OCI-LY1 (cell line): Measurements from ENCODE around the gene HBA1.

Experiments
- H2AFZ ChIP-seq: fragments of 200-600 bp; sonication (generic), shearing (Covaris generic); 2 replicates; pipeline ENCODE4 v1.6.0; 2014; ENCODE audit warnings: antibody characterized with exemption, mild to moderate bottlenecking, low read length
- H3F3A ChIP-seq: fragments of 200-600 bp; sonication (generic), shearing (Covaris generic); 2 replicates; pipeline ENCODE4 v1.6.0; 2014; ENCODE audit warnings: mild to moderate bottlenecking, antibody characterized with exemption, low read length, moderate library complexity; ENCODE audit not compliant: insufficient read depth
- H3K27ac ChIP-seq: fragments of 200-600 bp; sonication (generic); 2 replicates; pipeline ENCODE4 v1.5.1; 2014; ENCODE audit warnings: low read length, mixed run types, mild to moderate bottlenecking, low read depth; ENCODE audit not compliant: poor library complexity, severe bottlenecking
- H3K27me3 ChIP-seq: fragments of 200-600 bp; sonication (generic); 2 replicates; pipeline ENCODE4 v1.6.0; 2014; ENCODE audit warnings: antibody characterized with exemption, mild to moderate bottlenecking, low read length, moderate library complexity; ENCODE audit not compliant: insufficient read depth
- H3K36me3 ChIP-seq: fragments of 200-600 bp; sonication (generic); 2 replicates; pipeline ENCODE4 v1.6.1; 2014; ENCODE audit warnings: mild to moderate bottlenecking, antibody characterized with exemption, low read length, moderate library complexity, mixed read lengths; ENCODE audit not compliant: insufficient read depth
- H3K4me1 ChIP-seq: fragments of 200-600 bp; sonication (generic); 2 replicates; pipeline ENCODE4 v1.5.1; 2014; ENCODE audit warnings: mild to moderate bottlenecking, low read length, moderate library complexity; ENCODE audit not compliant: insufficient read depth, severe bottlenecking
- H3K4me2 ChIP-seq: fragments of 200-600 bp; sonication (generic), shearing (Covaris generic); 2 replicates; pipeline ENCODE4 v1.6.1; 2014; ENCODE audit warnings: low read length
- H3K4me3 ChIP-seq: fragments of 200-600 bp; sonication (generic); 2 replicates; pipeline ENCODE4 v1.5.1; 2014; ENCODE audit warnings: low read length, low read depth, mild to moderate bottlenecking, mixed read lengths; ENCODE audit not compliant: poor library complexity, severe bottlenecking
- H3K79me2 ChIP-seq: fragments of 200-600 bp; shearing (Covaris generic); 2 replicates; pipeline ENCODE4 v1.6.1; 2016; ENCODE audit warnings: mixed run types, low read length, mixed read lengths; ENCODE audit not compliant: insufficient read depth
- H3K9ac ChIP-seq: fragments of 200-600 bp; sonication (generic), shearing (Covaris generic); 2 replicates; pipeline ENCODE4 v1.6.1; 2014; ENCODE audit warnings: mild to moderate bottlenecking, low read length, mixed read lengths
- H3K9me2 ChIP-seq: fragments of 200-600 bp; sonication (generic), shearing (Covaris generic); 2 replicates; pipeline ENCODE4 v1.6.1; 2014; ENCODE audit warnings: low read depth, mild to moderate bottlenecking, low read length, mixed read lengths
- H3K9me3 ChIP-seq: fragments of 200-600 bp; shearing (Covaris generic); 2 replicates; pipeline ENCODE4 v1.6.1; 2014; ENCODE audit warnings: low read length, mixed read lengths
- H4K20me1 ChIP-seq: fragments of 200-600 bp; sonication (generic), shearing (Covaris generic); 2 replicates; pipeline ENCODE4 v1.6.0; 2016; ENCODE audit warnings: mild to moderate bottlenecking, low read length; ENCODE audit not compliant: insufficient read depth
- EZH2 ChIP-seq: fragments of 200-600 bp; sonication (generic), shearing (Covaris generic); IDR thresholded peaks from 2 replicates; pipeline ENCODE4 v1.8.0; 2017; ENCODE audit warnings: borderline replicate concordance, mixed run types, mild to moderate bottlenecking, antibody characterized with exemption, low read length, moderate library complexity, mixed read lengths
- TF ChIP-seq, protein P1 (sequence below): fragments of 200-600 bp; sonication (generic), shearing (Covaris generic); IDR thresholded peaks from 2 replicates; pipeline ENCODE4 v1.5.1; 2017; ENCODE audit warnings: mild to moderate bottlenecking, antibody characterized with exemption, low read length, moderate library complexity, mixed read lengths

HBA1 gene

DNA sequence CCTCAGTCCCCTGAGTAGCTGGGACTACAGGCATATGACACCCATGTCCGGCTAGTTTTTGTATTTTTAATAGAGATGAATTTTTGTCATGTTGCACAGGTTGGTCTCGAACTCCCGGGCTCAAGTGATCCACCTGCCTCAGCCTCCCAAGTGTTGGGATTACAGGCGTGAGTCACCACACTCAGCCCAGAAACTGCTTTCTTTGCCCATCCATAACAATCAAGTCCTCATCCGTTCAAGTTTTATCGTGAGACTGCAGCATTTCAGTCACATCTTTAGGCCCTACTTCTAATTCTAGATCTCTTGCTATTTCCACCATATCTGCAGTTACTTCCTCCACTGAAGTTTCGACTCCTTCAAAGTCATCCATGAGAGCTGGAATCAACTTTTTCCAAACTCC, 44.4 kb upstream of the HBA1 start:
- no peaks in the 10 kb centered on the region for H3K36me3 ChIP-seq
- H3K9ac ChIP-seq, result no peak overlapping the region
- no peak overlapping the region for H2AFZ ChIP-seq
- no peaks in the 10 kb centered on the region for H3K9me2 ChIP-seq
- H3K79me2 ChIP-seq, result peaks cover 7% of the 10 kb centered on the region
- no peak overlapping the region for H3K4me2 ChIP-seq
- no peak overlapping the region for H3K4me3 ChIP-seq
- no peak overlapping the region for H3K27ac ChIP-seq
- TF ChIP-seq, protein P1, sequence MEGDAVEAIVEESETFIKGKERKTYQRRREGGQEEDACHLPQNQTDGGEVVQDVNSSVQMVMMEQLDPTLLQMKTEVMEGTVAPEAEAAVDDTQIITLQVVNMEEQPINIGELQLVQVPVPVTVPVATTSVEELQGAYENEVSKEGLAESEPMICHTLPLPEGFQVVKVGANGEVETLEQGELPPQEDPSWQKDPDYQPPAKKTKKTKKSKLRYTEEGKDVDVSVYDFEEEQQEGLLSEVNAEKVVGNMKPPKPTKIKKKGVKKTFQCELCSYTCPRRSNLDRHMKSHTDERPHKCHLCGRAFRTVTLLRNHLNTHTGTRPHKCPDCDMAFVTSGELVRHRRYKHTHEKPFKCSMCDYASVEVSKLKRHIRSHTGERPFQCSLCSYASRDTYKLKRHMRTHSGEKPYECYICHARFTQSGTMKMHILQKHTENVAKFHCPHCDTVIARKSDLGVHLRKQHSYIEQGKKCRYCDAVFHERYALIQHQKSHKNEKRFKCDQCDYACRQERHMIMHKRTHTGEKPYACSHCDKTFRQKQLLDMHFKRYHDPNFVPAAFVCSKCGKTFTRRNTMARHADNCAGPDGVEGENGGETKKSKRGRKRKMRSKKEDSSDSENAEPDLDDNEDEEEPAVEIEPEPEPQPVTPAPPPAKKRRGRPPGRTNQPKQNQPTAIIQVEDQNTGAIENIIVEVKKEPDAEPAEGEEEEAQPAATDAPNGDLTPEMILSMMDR, result no peak
- TF ChIP-seq EZH2, result no peak
- H3K27me3 ChIP-seq, result no peaks in the 10 kb centered on the region
- no peaks in the 10 kb centered on the region for H3F3A ChIP-seq
- no peaks in the 10 kb centered on the region for H4K20me1 ChIP-seq
- peaks cover 6% of the 10 kb centered on the region for H3K4me1 ChIP-seq
- no peaks in the 10 kb centered on the region for H3K9me3 ChIP-seq

DNA sequence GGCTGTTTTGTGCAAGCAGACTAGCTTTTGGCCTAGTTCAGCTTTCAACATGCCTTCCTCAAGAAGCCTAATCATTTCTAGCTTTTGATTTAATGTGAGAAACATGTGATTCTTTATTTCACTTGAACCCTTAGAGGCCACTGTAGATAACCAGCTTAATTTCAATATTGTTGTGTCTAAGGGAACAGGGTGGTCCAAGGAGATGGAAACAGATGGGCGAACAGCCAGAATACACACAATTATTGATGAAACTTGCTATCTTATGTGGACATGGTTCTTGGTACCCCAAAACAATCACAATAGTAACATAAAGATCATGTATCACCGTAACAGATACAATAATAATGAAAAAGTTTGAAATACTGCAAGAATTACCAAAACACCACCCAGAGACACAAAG, 42.8 kb upstream of the HBA1 start:
- H3K9me2 ChIP-seq, result no peaks in the 10 kb centered on the region
- H3K4me3 ChIP-seq, result no peak overlapping the region
- peaks cover 13% of the 10 kb centered on the region for H3K4me1 ChIP-seq
- no peaks in the 10 kb centered on the region for H4K20me1 ChIP-seq
- H3F3A ChIP-seq, result no peaks in the 10 kb centered on the region
- H2AFZ ChIP-seq, result no peak overlapping the region
- TF ChIP-seq EZH2, result no peak
- TF ChIP-seq, protein P1, result no peak
- H3K4me2 ChIP-seq, result no peak overlapping the region
- H3K9me3 ChIP-seq, result no peaks in the 10 kb centered on the region
- H3K27me3 ChIP-seq, result no peaks in the 10 kb centered on the region
- H3K27ac ChIP-seq, result no peak overlapping the region
- peaks cover 9% of the 10 kb centered on the region for H3K79me2 ChIP-seq
- no peak overlapping the region for H3K9ac ChIP-seq
- H3K36me3 ChIP-seq, result no peaks in the 10 kb centered on the region

DNA sequence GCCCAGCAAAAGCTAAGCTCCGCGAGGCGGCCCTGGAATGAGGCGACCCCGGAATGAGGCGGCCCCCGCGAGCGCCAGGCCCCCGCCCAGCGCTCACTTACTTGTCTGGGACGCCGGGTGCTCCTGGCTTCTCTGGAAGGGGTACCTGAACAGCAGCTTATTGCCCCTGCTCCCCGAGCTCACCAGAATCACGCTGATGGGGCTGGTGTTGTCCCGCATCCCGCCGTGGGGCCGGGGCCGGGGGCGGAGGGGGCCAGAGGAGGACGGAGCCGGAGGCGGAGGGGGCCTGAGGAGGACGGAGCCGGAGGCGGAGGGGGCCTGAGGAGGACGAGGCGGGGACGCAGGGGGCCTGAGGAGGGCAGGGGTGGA, 38.4 kb upstream of the HBA1 start:
- H3K79me2 ChIP-seq, result peaks cover 9% of the 10 kb centered on the region
- H4K20me1 ChIP-seq, result no peaks in the 10 kb centered on the region
- no peak overlapping the region for H2AFZ ChIP-seq
- no peaks in the 10 kb centered on the region for H3K27me3 ChIP-seq
- H3K36me3 ChIP-seq, result no peaks in the 10 kb centered on the region
- H3K27ac ChIP-seq, result peak overlapping the region; percentile 63
- no peak for TF ChIP-seq EZH2
- TF ChIP-seq, protein P1, result no peak
- H3K4me1 ChIP-seq, result peaks cover 8% of the 10 kb centered on the region
- H3K9me2 ChIP-seq, result no peaks in the 10 kb centered on the region
- peak overlapping the region; percentile 66 for H3K4me2 ChIP-seq
- H3K9ac ChIP-seq, result peak overlapping the region; percentile 90
- H3F3A ChIP-seq, result peaks cover 6% of the 10 kb centered on the region; the same call in 1 of the 2 replicates
- H3K4me3 ChIP-seq, result peak overlapping the region; percentile 88
- H3K9me3 ChIP-seq, result no peaks in the 10 kb centered on the region
